Astrocyte of the spinal cord (primary cell): ENCODE data around the gene ALOX5AP.

Source experiments
- DNase-seq: peaks from one replicate; pipeline ENCODE4 v3.0.0; 2011; ENCODE audit warnings: low read depth, low spot score
- H3K4me3 ChIP-seq: 2 replicates; pipeline ENCODE4 v1.5.1; 2011; ENCODE audit warnings: low read depth, mild to moderate bottlenecking, low read length, moderate library complexity
- CTCF ChIP-seq: IDR thresholded peaks from 2 replicates; pipeline ENCODE4 v1.5.1; 2012; ENCODE audit warnings: low read depth, mild to moderate bottlenecking, low read length, inconsistent platforms
- in situ Hi-C: cut with HindIII; loops from 2 replicates; pipeline ENCODE4 v1.10.0; 2017; ENCODE audit warnings: low sequenced_read_pairs

The ALOX5AP gene

DNA sequence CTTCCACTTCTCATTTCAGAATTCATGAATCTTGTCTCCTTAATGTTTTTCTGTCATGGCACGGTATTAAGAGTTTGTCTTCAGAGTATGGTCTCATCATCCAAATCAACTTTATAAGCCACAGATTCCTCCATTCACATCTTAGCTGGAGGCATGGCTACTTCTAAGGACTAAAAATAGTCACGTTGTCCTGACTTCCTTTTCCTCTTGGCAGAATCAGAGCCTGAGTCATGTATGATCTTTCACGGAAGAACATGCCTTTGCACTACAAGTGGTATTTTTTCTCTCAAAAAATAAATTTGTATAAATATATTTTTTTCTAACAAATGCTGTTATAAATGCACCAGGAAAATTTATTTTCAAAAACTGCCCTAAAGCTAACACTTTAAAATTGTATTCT is 71.4 kb downstream of the ALOX5AP start:
- DNase-seq: peak; percentile 76
- in situ Hi-C loops: no loop called here
- H3K4me3 ChIP-seq: no peak overlapping the region
- no peak for TF ChIP-seq CTCF

DNA sequence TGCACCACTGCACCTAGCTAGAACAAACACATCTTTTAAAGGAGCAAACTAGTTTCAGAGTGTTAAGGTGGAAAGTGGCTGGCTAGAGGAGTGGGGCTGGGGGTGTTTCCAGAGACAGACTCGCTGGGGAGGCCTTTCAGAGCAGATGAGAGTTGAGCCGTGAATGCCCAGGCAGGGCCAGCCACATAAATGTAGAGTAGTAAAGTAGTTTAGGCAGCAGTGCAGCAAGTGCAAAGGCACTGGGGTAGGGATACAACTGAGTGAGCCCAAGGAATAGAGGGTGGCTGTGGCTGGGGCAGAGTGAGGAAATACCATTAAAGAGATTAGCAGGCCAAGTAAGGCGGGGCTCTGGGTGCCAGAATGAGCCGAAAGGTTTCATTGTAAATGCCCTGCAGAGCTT is 72.0 kb downstream of the ALOX5AP start:
- in situ Hi-C loops: no loop called here
- no peak for TF ChIP-seq CTCF
- DNase-seq: no peak
- no peak overlapping the region for H3K4me3 ChIP-seq

GRCh38 chr13:30808600-30808999 is 73.3 kb downstream of the ALOX5AP start:
- TF ChIP-seq CTCF: no peak
- DNase-seq: no peak
- H3K4me3 ChIP-seq: no peak overlapping the region
- in situ Hi-C loops: no loop called here

DNA sequence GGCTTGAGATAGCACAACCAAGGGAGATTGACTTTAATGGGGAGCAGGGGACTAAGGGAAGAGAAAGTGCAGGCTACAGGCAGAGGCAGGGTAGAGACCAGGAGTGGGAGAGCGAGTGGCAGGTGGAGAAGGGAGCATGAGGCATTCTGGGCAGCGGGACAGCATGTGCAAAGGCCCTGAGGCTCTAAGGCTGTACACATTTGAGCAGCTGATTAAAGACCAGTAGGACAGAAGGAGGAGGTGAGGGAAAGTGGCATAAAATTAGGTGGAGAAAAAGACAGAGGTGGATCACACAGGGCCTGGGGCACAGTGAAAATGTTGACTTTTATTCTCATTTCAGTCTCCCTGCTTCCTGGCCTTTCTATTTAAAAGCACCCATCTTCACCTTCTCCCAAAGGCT is 74.4 kb downstream of the ALOX5AP start:
- DNase-seq: no peak
- H3K4me3 ChIP-seq: no peak overlapping the region
- TF ChIP-seq CTCF: no peak
- in situ Hi-C loops: no loop called here

DNA sequence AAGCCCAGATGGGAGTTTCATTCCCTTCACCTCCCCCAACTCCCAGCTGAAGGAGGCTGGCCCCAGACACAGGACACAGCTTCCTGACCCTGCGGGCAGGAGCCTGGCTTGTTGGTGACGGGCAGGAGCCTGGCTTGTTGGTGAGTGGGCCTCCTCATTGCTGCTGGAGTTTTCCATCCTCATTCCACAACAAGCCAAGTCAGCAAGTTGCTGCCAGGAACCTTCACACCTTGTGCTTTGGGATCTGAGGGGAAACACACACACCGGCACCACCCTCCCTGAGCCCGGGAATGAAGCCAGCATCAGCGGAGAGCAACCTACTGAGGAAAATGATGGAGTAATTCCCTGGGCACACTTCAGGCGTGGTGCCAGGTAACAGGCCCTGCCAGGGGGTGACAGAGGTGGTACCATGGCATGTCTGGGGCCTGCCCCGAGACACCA is 74.9 kb downstream of the ALOX5AP start:
- DNase-seq: no peak
- in situ Hi-C loops: no loop called here

GRCh38 chr13:30810801-30811200 is 75.5 kb downstream of the ALOX5AP start:
- in situ Hi-C loops: no loop called here
- no peak overlapping the region for H3K4me3 ChIP-seq
- no peak for DNase-seq
- no peak for TF ChIP-seq CTCF

More for the DNA sequence above, 74.9 kb downstream of the ALOX5AP start:
- no peak for TF ChIP-seq CTCF
- H3K4me3 ChIP-seq: no peak overlapping the region
